Ishikawa (cell line): ENCODE measurements around the gene PCMT1.

Experiments used
- CEBPB ChIP-seq: IDR thresholded peaks from 2 replicates; pipeline ENCODE4 v1.6.1; 2012
- CREB1 ChIP-seq: IDR thresholded peaks from 2 replicates; pipeline ENCODE4 v1.6.1; 2012; ENCODE audit warnings: low read depth
- EGR1 ChIP-seq: IDR thresholded peaks from 2 replicates; pipeline ENCODE4 v1.6.1; 2012
- EP300 ChIP-seq: IDR thresholded peaks from 2 replicates; pipeline ENCODE4 v1.6.1; 2012; ENCODE audit warnings: borderline replicate concordance
- FOXM1 ChIP-seq: IDR thresholded peaks from 2 replicates; pipeline ENCODE4 v1.6.1; 2012; ENCODE audit warnings: low read depth, borderline replicate concordance
- MAX ChIP-seq: IDR thresholded peaks from 2 replicates; pipeline ENCODE4 v1.6.1; 2012
- NFIC ChIP-seq: IDR thresholded peaks from 2 replicates; pipeline ENCODE4 v1.6.1; 2012
- RAD21 ChIP-seq: IDR thresholded peaks from 2 replicates; pipeline ENCODE4 v1.6.1; 2012; ENCODE audit warnings: low read depth
- REST ChIP-seq: IDR thresholded peaks from 2 replicates; pipeline ENCODE4 v1.6.1; 2012; ENCODE audit warnings: low read depth, mild to moderate bottlenecking
- TAF1 ChIP-seq: IDR thresholded peaks from 2 replicates; pipeline ENCODE4 v1.6.1; 2012; ENCODE audit warnings: low read depth, mild to moderate bottlenecking
- TCF12 ChIP-seq: IDR thresholded peaks from 2 replicates; pipeline ENCODE4 v1.6.1; 2012; ENCODE audit warnings: low read depth
- TEAD4 ChIP-seq: IDR thresholded peaks from 2 replicates; pipeline ENCODE4 v1.6.1; 2012
- USF1 ChIP-seq: IDR thresholded peaks from 2 replicates; pipeline ENCODE4 v1.6.1; 2012
- YY1 ChIP-seq: IDR thresholded peaks from 2 replicates; pipeline ENCODE4 v1.6.1; 2012; ENCODE audit warnings: low read depth
- ZBTB7A ChIP-seq: IDR thresholded peaks from 2 replicates; pipeline ENCODE4 v1.6.1; 2012; ENCODE audit warnings: low read depth

Gene PCMT1

GRCh38 chr6:149734915-149735314 is 14.6 kb upstream of the PCMT1 start:
- TF ChIP-seq REST (no peak), EGR1 (no peak), ZBTB7A (no peak), CREB1 (no peak), NFIC (no peak), EP300 (no peak)

GRCh38 chr6:149746147-149746946 is 3.2 kb upstream of the PCMT1 start, which contains the start of gene NUP43:
TSS of gene NUP43 (minus strand) at chr6:149746529. CDS start at chr6:149746495, 34 bp downstream.
- TF ChIP-seq TCF12 (peak; percentile 42; the same call in 1 of the 2 replicates), FOXM1 (no peak), TAF1 (peak; percentile 82), MAX (peak; percentile 66), NFIC (0 out of 2 replicates have a peak, but pooled peaks have one; percentile 15), RAD21 (no peak)

- no peak for TF ChIP-seq TAF1
- no peak for TF ChIP-seq MAX
- no peak for TF ChIP-seq TEAD4
- TF ChIP-seq CREB1, result no peak
- no peak for TF ChIP-seq USF1
- no peak for TF ChIP-seq TCF12
- no peak for TF ChIP-seq CEBPB
- TF ChIP-seq NFIC, result no peak
- no peak for TF ChIP-seq REST
- no peak for TF ChIP-seq FOXM1
- no peak for TF ChIP-seq ZBTB7A
- no peak for TF ChIP-seq EP300
- no peak for TF ChIP-seq EGR1
- no peak for TF ChIP-seq YY1
- TF ChIP-seq RAD21, result no peak
Observed at GRCh38 chr6:149750136-149750609, 632 bp downstream of the PCMT1 start.

- no peak for TF ChIP-seq REST
- TF ChIP-seq TEAD4, result no peak
- TF ChIP-seq USF1, result no peak
- TF ChIP-seq EP300, result no peak
- TF ChIP-seq EGR1, result no peak
- no peak for TF ChIP-seq NFIC
- TF ChIP-seq TAF1, result no peak
- no peak for TF ChIP-seq RAD21
Observed at GRCh38 chr6:149751239-149751638, 1.7 kb downstream of the PCMT1 start.
